ENCODE results near the gene ZFP36.

- TF ChIP-seq POLR2A (IDR thresholded peaks at IDR 0.05) = no peak
- no peak for TF ChIP-seq CTCF (IDR thresholded peaks at IDR 0.05)
Observed at GRCh38 chr19:39381910-39382611, 24.6 kb upstream of the ZFP36 start.

All from vagina (tissue), 2 donors.